Superior temporal gyrus (tissue), 1 donor: Measurements from ENCODE around the gene C1orf52.

ENCODE experiments used
- DNase-seq: peaks from one replicate; pipeline ENCODE4 v3.0.0-alpha.2; 2016; ENCODE audit errors: extremely low spot score

C1orf52 gene

GRCh38 chr1:85259118-85259911 lies at the start of gene C1orf52:
C1orf52 (minus strand) TSS chr1:85259662; CDS start chr1:85259633, 29 bp downstream.
- DNase-seq: peak; percentile 94

- DNase-seq: no peak
Measured at GRCh38 chr1:85308833-85309350, 49.4 kb upstream of the C1orf52 start.

- DNase-seq: peak; percentile 89
Measured at GRCh38 chr1:85307987-85308832, 48.7 kb upstream of the C1orf52 start.

DNA sequence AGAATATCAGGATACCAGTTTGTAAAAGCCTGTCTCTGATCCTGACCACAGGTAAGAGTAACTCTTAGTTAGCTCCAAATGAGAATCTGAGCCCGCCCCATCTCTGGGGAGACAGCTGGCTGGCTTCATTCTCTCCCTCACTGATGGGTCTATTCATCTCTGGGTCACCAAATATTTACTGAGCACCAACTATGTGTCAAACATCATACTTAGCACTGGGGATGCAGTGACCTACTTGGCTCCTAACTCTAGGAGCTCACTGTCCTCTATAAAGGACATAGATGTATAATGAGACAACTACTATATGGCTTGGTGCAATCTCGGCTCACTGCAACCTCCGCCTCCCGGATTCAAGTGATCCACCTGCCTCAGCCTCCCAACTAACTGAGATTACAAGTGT lies 46.8 kb upstream of the C1orf52 start:
- no peak for DNase-seq

DNA sequence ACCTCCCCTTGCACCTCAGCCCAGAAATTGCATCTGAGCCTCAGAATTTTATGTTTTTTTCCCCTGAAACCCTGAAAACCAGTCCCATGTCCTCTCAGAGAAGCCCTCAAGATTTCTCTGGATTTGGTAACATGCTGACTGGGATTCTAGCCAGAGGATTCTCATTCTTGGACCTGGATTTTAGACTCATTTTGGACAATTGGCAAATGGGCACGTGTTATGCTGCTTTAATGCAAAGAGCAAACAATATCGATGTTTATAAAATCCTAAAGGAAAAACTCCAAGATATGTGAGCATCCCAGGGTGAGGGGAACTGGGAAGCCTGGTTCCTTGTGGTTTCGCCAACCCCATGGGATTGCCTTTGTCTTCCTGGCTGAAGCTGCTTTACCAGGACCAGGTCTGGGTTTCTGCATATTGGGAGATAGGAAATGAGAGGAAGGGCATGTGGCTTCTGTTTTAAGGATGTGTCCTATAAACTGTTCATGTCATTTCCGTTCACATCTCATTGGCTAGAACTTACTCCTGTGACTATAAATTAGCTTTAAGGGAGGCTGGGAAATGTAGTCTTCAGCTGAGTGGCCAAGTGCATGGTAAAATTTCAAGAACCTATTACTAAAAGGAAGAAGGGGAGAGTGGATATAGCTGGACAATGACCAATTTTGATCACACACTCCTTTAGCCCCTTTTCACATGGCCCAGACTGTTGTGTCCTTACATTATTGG lies 44.1 kb upstream of the C1orf52 start:
- DNase-seq: no peak

DNA sequence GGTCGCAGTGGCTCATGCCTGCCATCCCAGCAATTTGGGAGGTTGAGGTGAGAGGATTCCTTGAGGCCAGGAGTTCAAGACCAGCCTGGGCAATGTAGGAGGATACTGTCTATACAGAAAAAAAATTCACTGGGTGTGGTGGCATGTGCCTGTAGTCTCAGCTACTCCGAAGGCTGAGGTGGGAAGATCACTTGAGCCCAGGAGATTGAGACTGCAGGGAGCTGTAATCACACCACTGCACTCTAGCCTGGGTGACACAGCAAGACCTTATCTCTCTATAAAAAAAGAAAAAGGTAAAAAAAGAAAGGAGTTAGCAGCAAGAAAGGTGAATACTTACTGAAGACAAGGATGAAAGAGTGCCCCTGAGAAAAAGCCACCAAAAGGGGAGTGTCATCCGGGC lies 40.7 kb upstream of the C1orf52 start:
- DNase-seq: no peak

GRCh38 chr1:85297855-85298629 lies 38.6 kb upstream of the C1orf52 start:
- peak; percentile 50 for DNase-seq

DNA sequence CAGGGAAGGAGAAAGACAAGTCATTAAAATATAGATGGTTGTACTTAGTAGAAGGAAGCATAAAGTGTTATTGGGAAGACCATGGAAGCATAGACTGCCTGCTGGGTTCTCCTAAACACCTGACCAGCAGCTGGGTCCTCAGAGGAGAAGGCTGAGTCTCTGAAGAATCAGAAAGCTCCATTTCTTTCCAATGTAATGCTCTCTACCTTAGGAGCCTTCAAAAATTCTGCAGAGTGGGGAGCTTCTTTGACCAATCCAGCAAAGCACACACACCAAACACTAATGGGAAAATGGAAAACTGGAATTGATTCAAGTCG lies 38.0 kb upstream of the C1orf52 start:
- no peak for DNase-seq

DNA sequence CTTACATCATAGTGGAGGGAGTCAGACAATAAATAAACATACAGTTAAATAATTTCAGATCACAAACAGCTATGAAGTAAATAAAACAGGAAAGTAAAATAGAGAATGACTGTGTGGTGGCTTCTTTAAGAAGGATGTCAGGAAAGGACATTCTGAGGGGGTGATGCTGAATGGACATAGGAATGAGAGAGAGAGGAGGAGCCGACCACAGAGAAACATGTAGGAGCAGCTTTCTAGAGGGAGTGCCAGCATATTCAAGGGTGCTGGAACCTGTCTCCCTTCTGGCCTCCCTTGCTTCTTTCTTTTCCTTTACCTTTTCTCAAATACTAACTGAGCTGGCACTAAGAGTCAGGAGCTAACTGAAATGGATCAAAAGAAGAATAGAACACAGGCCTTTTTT lies 37.5 kb upstream of the C1orf52 start:
- DNase-seq: no peak

DNA sequence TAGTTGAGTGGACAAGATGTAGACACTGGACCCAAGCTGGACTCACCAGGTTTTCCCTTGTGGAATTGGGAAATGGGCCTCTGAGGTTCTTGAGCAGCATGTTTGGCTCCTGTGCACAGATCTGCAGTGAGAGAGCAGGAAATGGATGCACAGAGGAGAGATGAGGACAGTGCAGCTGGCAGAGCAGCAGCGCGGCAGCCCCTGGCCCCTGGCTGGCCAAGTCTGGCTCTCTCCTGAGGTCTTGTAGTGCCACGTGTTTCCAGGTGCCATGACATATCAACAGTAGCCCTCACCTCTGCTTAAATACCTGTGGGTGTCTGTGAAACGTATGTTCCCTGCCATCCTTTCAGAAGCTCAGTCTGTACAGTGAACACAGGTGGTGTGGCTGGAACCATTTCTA lies 36.2 kb upstream of the C1orf52 start:
- no peak for DNase-seq

GRCh38 chr1:85295006-85295431 lies 35.6 kb upstream of the C1orf52 start:
- no peak for DNase-seq

DNA sequence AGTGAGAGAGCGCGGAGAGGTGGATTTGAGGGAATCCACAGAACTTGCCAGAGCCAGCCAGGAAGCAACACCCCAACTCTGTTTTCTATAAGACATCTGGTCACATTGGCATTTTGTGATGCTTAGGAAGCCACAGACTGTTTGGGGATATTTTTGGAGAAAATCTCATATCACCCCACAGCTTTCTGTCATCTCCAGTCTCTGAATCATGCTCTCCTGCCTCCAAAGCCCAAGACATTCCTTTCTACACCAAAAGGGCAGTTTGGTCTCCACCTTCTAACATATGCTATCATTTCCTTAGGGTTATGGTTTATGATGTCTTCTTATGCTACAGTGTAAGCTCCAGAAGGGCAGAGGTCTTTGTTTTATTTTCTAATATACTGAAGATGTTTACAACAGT lies 31.4 kb upstream of the C1orf52 start:
- DNase-seq: no peak

DNA sequence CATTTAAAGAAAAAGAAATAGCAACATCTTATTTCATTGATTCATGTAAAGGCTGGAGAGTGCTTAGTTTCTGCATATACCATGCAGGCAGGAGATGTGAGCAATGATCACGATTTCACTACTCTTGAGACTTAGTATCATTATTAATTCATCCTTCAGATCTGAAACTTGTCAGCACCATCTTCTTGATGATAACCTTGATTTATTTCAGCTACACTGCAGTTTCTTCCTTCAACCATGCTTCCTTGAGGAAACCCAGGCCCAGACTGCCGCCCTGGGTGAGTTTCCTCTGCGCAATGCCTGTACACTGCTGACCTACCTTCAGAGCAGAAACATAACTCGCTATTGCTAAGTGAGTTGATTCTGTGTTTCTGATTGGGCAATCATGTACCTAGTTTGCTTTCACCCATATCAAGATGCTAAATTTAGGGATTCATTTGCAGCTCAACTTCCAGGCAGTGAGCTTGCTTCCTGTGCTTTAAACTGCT lies 30.4 kb upstream of the C1orf52 start:
- no peak for DNase-seq

GRCh38 chr1:85289207-85289847 lies 29.9 kb upstream of the C1orf52 start:
- DNase-seq: no peak

- no peak for DNase-seq
Measured at GRCh38 chr1:85284202-85284601, 24.7 kb upstream of the C1orf52 start.

- DNase-seq: no peak
Measured at GRCh38 chr1:85283475-85284199, 24.2 kb upstream of the C1orf52 start.

DNA sequence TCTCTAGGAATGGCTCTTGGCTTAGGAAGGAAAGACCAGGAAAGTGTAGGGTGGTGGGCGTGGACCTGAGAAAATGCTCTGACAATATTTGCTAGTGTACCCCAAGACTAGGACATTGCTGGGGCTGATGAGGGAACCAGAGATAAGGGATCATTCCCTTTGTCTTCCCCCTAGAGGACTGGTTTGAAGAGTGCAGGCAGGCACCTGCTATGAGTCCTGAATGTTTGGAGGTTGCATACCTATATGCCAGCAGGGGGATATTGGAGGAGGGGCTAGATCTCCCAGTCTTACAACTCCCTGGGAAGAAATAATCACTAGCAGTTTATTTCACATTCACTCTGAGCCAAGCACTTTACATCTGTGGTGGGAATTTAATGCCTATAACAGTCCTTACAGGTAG lies 23.0 kb upstream of the C1orf52 start:
- DNase-seq: no peak

GRCh38 chr1:85280636-85281035 lies 21.2 kb upstream of the C1orf52 start:
- no peak for DNase-seq

DNA sequence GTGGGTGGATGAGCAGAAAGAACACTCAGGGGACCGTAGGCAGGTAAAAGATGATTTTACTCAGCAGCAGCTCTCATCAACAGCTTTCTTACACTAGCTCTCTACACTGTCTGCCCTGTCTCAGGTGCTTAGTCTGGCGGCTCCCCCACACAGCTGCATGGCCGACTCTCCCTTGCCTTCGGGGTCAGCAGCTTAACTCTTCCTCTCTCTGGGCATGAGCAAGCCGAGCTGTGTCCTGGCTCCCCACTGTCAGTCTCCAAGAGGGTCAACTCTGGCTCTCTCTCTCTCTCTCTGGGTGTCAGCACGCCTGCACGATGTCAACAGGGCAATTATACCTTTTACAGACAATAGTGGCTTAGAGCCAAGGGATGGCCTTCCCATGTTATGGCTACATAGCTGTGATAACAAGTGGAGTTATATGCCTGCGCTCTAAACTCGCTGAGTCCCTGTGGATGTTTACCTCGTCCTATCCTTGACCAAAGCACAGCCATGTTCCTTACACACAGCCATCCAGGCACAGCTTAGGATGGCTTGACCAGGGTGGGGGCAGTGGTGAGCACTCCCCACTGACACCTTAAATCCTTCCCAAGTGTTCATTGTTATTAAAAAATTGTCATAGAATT lies 20.1 kb upstream of the C1orf52 start:
- DNase-seq: no peak
